IMR-90 (cell line): ENCODE data around the gene OR52J3. TPM values are rescaled to one million over a fixed set of nuclear protein-coding genes. Genes with fewer than 3 reads are reported as not detected.

Experiments used
- ATAC-seq: fragments of 200-7000 bp; cut with Tn5 transposase; 2 replicates; pipeline ENCODE4 v1.9.1; 2020; ENCODE audit warnings: low read depth, mild to moderate bottlenecking, moderate library complexity
- BruUV-seq: library from RNA; stranded (reverse); fragments of 400-500 nt; replicated peaks from 2 replicates; lab custom pipeline; 2021; lab: Mats Ljungman, UMichigan
- CTCF ChIA-PET: fragments of 300-600 bp; formaldehyde crosslinking; extraction: SDS; loops from one replicate; lab custom pipeline; 2021; ENCODE audit warnings: antibody characterized with exemption; lab: Yijun Ruan, JAX
- POLR2A ChIA-PET: fragments of 300-600 bp; sonication (Branson Sonifier 250); formaldehyde crosslinking; loops from one replicate; lab custom pipeline; 2022; ENCODE audit warnings: antibody characterized with exemption; ENCODE audit not compliant: unreplicated experiment; lab: Charles Lee
- DNase-seq: peaks from one replicate; pipeline ENCODE4 v3.0.0; 2013
- H2AFZ ChIP-seq: replicated peaks from 2 replicates; pipeline ENCODE3; 2013; ENCODE audit warnings: low read length, mild to moderate bottlenecking; ENCODE audit not compliant: poor library complexity
- H2AK5ac ChIP-seq: 2 replicates; pipeline ENCODE4 v1.6.1; 2013; ENCODE audit warnings: low read depth, low read length, inconsistent platforms
- H2AK9ac ChIP-seq: replicated peaks from 2 replicates; pipeline ENCODE3; 2013; ENCODE audit warnings: mild to moderate bottlenecking, low read depth, low read length, moderate library complexity; ENCODE audit not compliant: poor library complexity
- H2BK120ac ChIP-seq: 2 replicates; pipeline ENCODE4 v1.6.1; 2013; ENCODE audit warnings: low read depth, low read length, inconsistent platforms
- H2BK15ac ChIP-seq: 3 replicates; pipeline ENCODE4 v1.6.1; 2013; ENCODE audit warnings: low read depth, low read length, inconsistent platforms
- H2BK20ac ChIP-seq: 2 replicates; pipeline ENCODE4 v1.6.1; 2013; ENCODE audit warnings: low read depth, mild to moderate bottlenecking, inconsistent platforms, low read length, moderate library complexity
- H2BK5ac ChIP-seq: 2 replicates; pipeline ENCODE4 v1.6.1; 2013; ENCODE audit warnings: mild to moderate bottlenecking, low read depth, low read length, inconsistent platforms; ENCODE audit not compliant: poor library complexity, severe bottlenecking
- H3K14ac ChIP-seq: replicated peaks from 2 replicates; pipeline ENCODE4 v1.6.1; 2013; ENCODE audit warnings: low read depth, low read length, inconsistent platforms
- H3K18ac ChIP-seq: 2 replicates; pipeline ENCODE4 v1.6.1; 2013; ENCODE audit warnings: low read depth, low read length, control low read depth
- H3K23ac ChIP-seq: 2 replicates; pipeline ENCODE4 v1.6.1; 2013; ENCODE audit warnings: low read depth, low read length, inconsistent platforms
- H3K27ac ChIP-seq: 2 replicates; pipeline ENCODE4 v1.5.1; 2013; ENCODE audit warnings: mild to moderate bottlenecking, control low read depth, low read length; ENCODE audit not compliant: insufficient read depth
- H3K27me3 ChIP-seq: 2 replicates; pipeline ENCODE4 v1.6.1; 2013; ENCODE audit warnings: low read length; ENCODE audit not compliant: control insufficient read depth, insufficient read depth
- H3K36me3 ChIP-seq: 2 replicates; pipeline ENCODE4 v1.6.1; 2013; ENCODE audit warnings: low read length, mixed read lengths; ENCODE audit not compliant: control insufficient read depth, insufficient read depth
- H3K4ac ChIP-seq: 2 replicates; pipeline ENCODE4 v1.6.1; 2013; ENCODE audit warnings: low read depth, low read length, inconsistent platforms
- H3K4me1 ChIP-seq: 2 replicates; pipeline ENCODE4 v1.6.1; 2013; ENCODE audit warnings: low read length, mixed read lengths; ENCODE audit not compliant: control insufficient read depth, insufficient read depth
- H3K4me2 ChIP-seq: 2 replicates; pipeline ENCODE4 v1.6.1; 2013; ENCODE audit warnings: low read depth, mild to moderate bottlenecking, control low read depth, low read length, moderate library complexity
- H3K4me3 ChIP-seq: 2 replicates; pipeline ENCODE4 v1.5.1; 2013; ENCODE audit warnings: low read depth, mild to moderate bottlenecking, control low read depth, low read length, moderate library complexity; ENCODE audit not compliant: insufficient read depth
- H3K56ac ChIP-seq: 2 replicates; pipeline ENCODE4 v1.6.1; 2013; ENCODE audit warnings: low read length, inconsistent platforms; ENCODE audit not compliant: insufficient read depth; ENCODE audit errors: extremely low read depth
- H3K79me1 ChIP-seq, 2 experiments: 2 replicates each; pipeline ENCODE4 v1.6.1; 2013; ENCODE audit warnings: low read length in 2 of 2, inconsistent platforms in 1 of 2, low read depth in 1 of 2
- H3K9ac ChIP-seq: 2 replicates; pipeline ENCODE4 v1.6.1; 2013; ENCODE audit warnings: low read depth, low read length, control low read depth
- H3K9me1 ChIP-seq: 2 replicates; pipeline ENCODE4 v1.6.1; 2013; ENCODE audit warnings: low read length, inconsistent platforms; ENCODE audit not compliant: insufficient read depth
- H3K9me3 ChIP-seq: 2 replicates; pipeline ENCODE4 v1.6.1; 2013; ENCODE audit warnings: low read length; ENCODE audit not compliant: control insufficient read depth, insufficient read depth
- H4K20me1 ChIP-seq: 2 replicates; pipeline ENCODE4 v1.6.1; 2013; ENCODE audit warnings: low read length, inconsistent platforms; ENCODE audit not compliant: insufficient read depth
- H4K5ac ChIP-seq: 2 replicates; pipeline ENCODE4 v1.6.1; 2013; ENCODE audit warnings: mild to moderate bottlenecking, low read depth, low read length, control low read depth
- H4K8ac ChIP-seq, 2 experiments: 2 replicates each; pipeline ENCODE4 v1.6.1; 2013; ENCODE audit warnings: low read depth in 2 of 2, low read length in 2 of 2, control low read depth in 1 of 2, inconsistent platforms in 1 of 2
- H4K91ac ChIP-seq: 2 replicates; pipeline ENCODE4 v1.6.1; 2013; ENCODE audit warnings: low read depth, low read length, inconsistent platforms; ENCODE audit not compliant: insufficient read depth
- BHLHE40 ChIP-seq: fragments of 150-350 bp; IDR thresholded peaks from 2 replicates; pipeline ENCODE4 v1.6.1; 2016; ENCODE audit warnings: mild to moderate bottlenecking, low read depth, low read length
- CEBPB ChIP-seq: IDR thresholded peaks from 2 replicates; pipeline ENCODE4 v1.6.1; 2012; ENCODE audit warnings: low read depth, low read length, improper control_type of control experiment
- CHD1 ChIP-seq: IDR thresholded peaks from 2 replicates; pipeline ENCODE4 v1.6.1; 2012; ENCODE audit warnings: low read depth, low read length, improper control_type of control experiment
- CTCF ChIP-seq: conservative IDR thresholded peaks from 2 replicates; pipeline ENCODE4 v1.5.1; 2012; ENCODE audit warnings: mild to moderate bottlenecking, low read depth, low read length, improper control_type of control experiment
- FOS ChIP-seq: fragments of 150-350 bp; IDR thresholded peaks from 2 replicates; pipeline ENCODE4 v1.6.1; 2016; ENCODE audit warnings: low read depth, low read length
- MAFK ChIP-seq: IDR thresholded peaks from 2 replicates; pipeline ENCODE4 v1.6.1; 2012; ENCODE audit warnings: low read depth, low read length, improper control_type of control experiment
- MAZ ChIP-seq: IDR thresholded peaks from 2 replicates; pipeline ENCODE4 v1.6.1; 2012; ENCODE audit warnings: low read depth, mild to moderate bottlenecking, low read length, improper control_type of control experiment, moderate library complexity, borderline replicate concordance
- MXI1 ChIP-seq: IDR thresholded peaks from 2 replicates; pipeline ENCODE4 v1.6.1; 2012; ENCODE audit warnings: low read depth, mild to moderate bottlenecking, low read length, moderate library complexity, borderline replicate concordance
- NFE2L2 ChIP-seq: fragments of 150-350 bp; IDR thresholded peaks from 2 replicates; pipeline ENCODE4 v1.6.1; 2016; ENCODE audit warnings: low read depth, mild to moderate bottlenecking, low read length
- POLR2A ChIP-seq: IDR thresholded peaks from 2 replicates; pipeline ENCODE4 v1.6.1; 2012; ENCODE audit warnings: mild to moderate bottlenecking, low read depth, low read length
- RAD21 ChIP-seq: IDR thresholded peaks from 2 replicates; pipeline ENCODE4 v1.6.1; 2012; ENCODE audit warnings: low read length, improper control_type of control experiment
- RCOR1 ChIP-seq: IDR thresholded peaks from 2 replicates; pipeline ENCODE4 v1.6.1; 2012; ENCODE audit warnings: mild to moderate bottlenecking, low read length, improper control_type of control experiment; ENCODE audit not compliant: insufficient replicate concordance
- RFX5 ChIP-seq: IDR thresholded peaks from 2 replicates; pipeline ENCODE4 v1.8.0; 2012; ENCODE audit warnings: low read depth, mild to moderate bottlenecking, low read length, moderate library complexity
- SMC3 ChIP-seq: fragments of 150-350 bp; IDR thresholded peaks from 2 replicates; pipeline ENCODE4 v1.6.1; 2016; ENCODE audit warnings: low read depth, mild to moderate bottlenecking, antibody characterized with exemption, low read length, moderate library complexity
- USF2 ChIP-seq: fragments of 150-350 bp; IDR thresholded peaks from 2 replicates; pipeline ENCODE4 v1.6.1; 2017; ENCODE audit warnings: mild to moderate bottlenecking, antibody characterized with exemption, low read length, low read depth
- WGBS, 2 experiments: methylation state at CpG; one replicate each; pipeline versions ENCODE4 v1.1.5 to v1.1.7; 2013; ENCODE audit warnings: missing lambda C conversion rate in 2 of 2; ENCODE audit not compliant: insufficient read length in 1 of 2; ENCODE audit errors: extremely low coverage in 2 of 2; 5-methylcytosine and 5-hydroxymethylcytosine counted together
- dilution Hi-C: fragments of 300-500 bp; cut with HindIII; formaldehyde crosslinking; loops from one replicate; pipeline ENCODE4 v1.14.3; 2018; ENCODE audit warnings: low sequenced_read_pairs; ENCODE audit not compliant: unreplicated experiment
- in situ Hi-C: fragments of 300-500 bp; cut with MboI; formaldehyde crosslinking; loops from 3 replicates; pipeline ENCODE4 v1.14.3; 2019; ENCODE audit warnings: low sequenced_read_pairs, inconsistent platforms, mixed read lengths
- intact Hi-C: fragments of 100-400 bp; cut with micrococcal nuclease; formaldehyde crosslinking; loops from 2 replicates; pipeline ENCODE4 v1.10.0; 2022
- polyA plus RNA-seq, 3 experiments: library from polyadenylated mRNA; depleted of rRNA; stranded (reverse); fragments of >200 nt; gene quantifications; 2 replicates each; pipeline ENCODE4 v1.2.3, GENCODE V29; 2012; ENCODE audit warnings: low replicate concordance in 1 of 3
- total RNA-seq: library from RNA; depleted of rRNA; stranded (reverse); fragments of >200 nt; gene quantifications from 2 replicates; pipeline ENCODE4 v1.2.3, GENCODE V29; 2012

Gene OR52J3
- total and polyA plus RNA-seq, 2 of the 4 experiments (the other 2 are of a cell fraction): not detected

DNA sequence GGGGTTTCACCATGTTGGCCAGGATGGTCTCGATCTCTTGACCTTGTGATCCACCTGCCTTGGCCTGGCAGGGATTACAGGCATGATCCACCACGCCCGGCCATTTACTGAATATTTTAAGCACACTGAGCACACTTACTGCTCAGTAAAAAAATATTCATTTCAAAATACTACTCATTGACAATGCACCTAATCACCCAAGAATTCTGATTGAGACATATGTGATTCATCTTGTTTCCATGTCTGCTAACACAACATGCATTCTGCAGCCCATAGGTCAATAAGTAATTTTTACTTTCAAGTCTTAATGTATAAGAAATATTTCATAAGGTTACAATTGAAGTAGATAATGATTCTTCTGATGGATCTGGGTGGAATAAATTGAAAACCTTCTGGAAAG, 4.2 kb upstream of the OR52J3 start:
- Histone ChIP-seq H2BK15ac (no peak overlapping the region), H2AK5ac (no peak overlapping the region), H3K4me2 (no peak overlapping the region), H2BK5ac (no peak overlapping the region), H2BK20ac (no peak overlapping the region), H3K9me3 (no peaks in the 10 kb centered on the region), H3K14ac (no peak overlapping the region), H2BK120ac (no peak overlapping the region), H3K27me3 (no peaks in the 10 kb centered on the region), H3K4me1 (no peaks in the 10 kb centered on the region), H4K91ac (no peak overlapping the region), H3K23ac (no peak overlapping the region), H3K9me1 (no peaks in the 10 kb centered on the region), H3K18ac (no peak overlapping the region), H3K27ac (no peak overlapping the region), H3K36me3 (no peaks in the 10 kb centered on the region), H4K8ac (no peak overlapping the region), H2AK9ac (no peak overlapping the region), H2AFZ (no peak overlapping the region), H4K20me1 (no peaks in the 10 kb centered on the region), H3K4ac (no peak overlapping the region), H3K79me1 (no peaks in the 10 kb centered on the region), H3K4me3 (no peak overlapping the region), H3K56ac (no peak overlapping the region), H4K5ac (no peak overlapping the region), H3K9ac (no peak overlapping the region)
- ChIA-PET POLR2A (no interaction called here), CTCF (no interaction called here)
- DNase-seq (no peak), ATAC-seq (no peak)
- 60% methylated on average over 1 of the region's 3 CpGs; no CpG with 5 or more reads in 1 of the 2 experiments for WGBS, 2 experiments
- in situ Hi-C loops: no loop called here
- dilution Hi-C loops: no loop called here
- intact Hi-C loops: no loop called here
- BruUV-seq: no TSS peak
- TF ChIP-seq MXI1 (no peak), RCOR1 (no peak), RFX5 (no peak), BHLHE40 (no peak), POLR2A (no peak), SMC3 (no peak), CEBPB (no peak), NFE2L2 (no peak), FOS (no peak), CTCF (no peak), MAZ (no peak), RAD21 (no peak), MAFK (no peak), USF2 (no peak), CHD1 (no peak)
